Parathyroid adenoma (tissue), 2 donors: Measurements from ENCODE around the gene CASP5.

Source experiments
- H2AFZ ChIP-seq: fragments of 300-600 bp; sonication (generic); one replicate; pipeline ENCODE4 v1.7.0; 2017; ENCODE audit warnings: antibody characterized with exemption, mild to moderate bottlenecking
- H3K27ac ChIP-seq: fragments of 300-600 bp; sonication (generic); one replicate; pipeline ENCODE4 v1.7.0; 2017
- H3K27me3 ChIP-seq: fragments of 300-600 bp; sonication (generic); one replicate; pipeline ENCODE4 v1.7.0; 2017; ENCODE audit warnings: low read length; ENCODE audit not compliant: control insufficient read depth, insufficient read depth
- H3K36me3 ChIP-seq: fragments of 300-600 bp; sonication (generic); one replicate; pipeline ENCODE4 v1.7.0; 2017; ENCODE audit warnings: low read length; ENCODE audit not compliant: control insufficient read depth, insufficient read depth
- H3K4me1 ChIP-seq: fragments of 300-600 bp; sonication (generic); one replicate; pipeline ENCODE4 v1.7.0; 2017; ENCODE audit warnings: control low read depth
- H3K4me2 ChIP-seq: fragments of 300-600 bp; sonication (generic); one replicate; pipeline ENCODE4 v1.7.0; 2017; ENCODE audit warnings: low read length
- H3K4me3 ChIP-seq: fragments of 300-600 bp; sonication (generic); one replicate; pipeline ENCODE4 v1.7.0; 2017; ENCODE audit warnings: low read depth, low read length
- H3K79me2 ChIP-seq: fragments of 300-600 bp; sonication (generic); one replicate; pipeline ENCODE4 v1.7.0; 2017; ENCODE audit warnings: control low read depth
- H3K9ac ChIP-seq: fragments of 300-600 bp; sonication (generic); one replicate; pipeline ENCODE4 v1.7.0; 2017; ENCODE audit warnings: mild to moderate bottlenecking
- H3K9me3 ChIP-seq: fragments of 300-600 bp; sonication (generic); one replicate; pipeline ENCODE4 v1.7.0; 2017; ENCODE audit warnings: low read length; ENCODE audit not compliant: control insufficient read depth
- TF ChIP-seq, protein P1 (sequence below): fragments of 300-600 bp; sonication (generic); IDR thresholded peaks from one replicate; pipeline ENCODE4 v1.7.0; 2017; ENCODE audit warnings: antibody characterized with exemption, mild to moderate bottlenecking
- donor health status: primary hyperparathyroidism.

The CASP5 gene

GRCh38 chr11:104946907-104947306 lies 76.1 kb downstream of the CASP5 start:
- TF ChIP-seq, protein P1, sequence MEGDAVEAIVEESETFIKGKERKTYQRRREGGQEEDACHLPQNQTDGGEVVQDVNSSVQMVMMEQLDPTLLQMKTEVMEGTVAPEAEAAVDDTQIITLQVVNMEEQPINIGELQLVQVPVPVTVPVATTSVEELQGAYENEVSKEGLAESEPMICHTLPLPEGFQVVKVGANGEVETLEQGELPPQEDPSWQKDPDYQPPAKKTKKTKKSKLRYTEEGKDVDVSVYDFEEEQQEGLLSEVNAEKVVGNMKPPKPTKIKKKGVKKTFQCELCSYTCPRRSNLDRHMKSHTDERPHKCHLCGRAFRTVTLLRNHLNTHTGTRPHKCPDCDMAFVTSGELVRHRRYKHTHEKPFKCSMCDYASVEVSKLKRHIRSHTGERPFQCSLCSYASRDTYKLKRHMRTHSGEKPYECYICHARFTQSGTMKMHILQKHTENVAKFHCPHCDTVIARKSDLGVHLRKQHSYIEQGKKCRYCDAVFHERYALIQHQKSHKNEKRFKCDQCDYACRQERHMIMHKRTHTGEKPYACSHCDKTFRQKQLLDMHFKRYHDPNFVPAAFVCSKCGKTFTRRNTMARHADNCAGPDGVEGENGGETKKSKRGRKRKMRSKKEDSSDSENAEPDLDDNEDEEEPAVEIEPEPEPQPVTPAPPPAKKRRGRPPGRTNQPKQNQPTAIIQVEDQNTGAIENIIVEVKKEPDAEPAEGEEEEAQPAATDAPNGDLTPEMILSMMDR = no peak
- Histone ChIP-seq H3K79me2 (no peaks in the 10 kb centered on the region), H3K9me3 (no peaks in the 10 kb centered on the region), H3K27me3 (no peaks in the 10 kb centered on the region), H3K27ac (no peak overlapping the region), H2AFZ (no peak overlapping the region), H3K36me3 (no peaks in the 10 kb centered on the region), H3K4me1 (no peaks in the 10 kb centered on the region), H3K4me2 (no peak overlapping the region), H3K4me3 (no peak overlapping the region), H3K9ac (no peak overlapping the region)
